Measurements from ENCODE around the gene EVA1B.
A peak's percentile ranks its signal among the peaks of the same experiment; 100 is the strongest.

The EVA1B gene

DNA sequence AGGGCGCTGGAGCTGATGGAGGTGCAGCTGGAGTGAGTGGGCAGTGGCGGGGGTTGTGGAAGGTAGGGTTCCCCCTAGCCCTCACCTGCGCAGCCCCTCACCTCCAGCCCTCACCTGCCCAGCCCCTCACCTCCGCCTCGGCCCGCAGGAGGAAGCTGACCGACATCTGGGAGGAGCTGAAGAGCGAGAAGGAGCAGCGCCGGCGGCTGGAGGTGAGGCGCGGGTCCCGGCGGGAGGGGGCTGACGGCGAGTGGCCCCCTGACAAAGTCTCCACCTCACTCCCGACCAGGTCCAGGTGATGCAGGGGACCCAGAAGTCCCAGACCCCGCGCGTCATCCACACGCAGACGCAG is 2.7 kb downstream of the EVA1B start:
- DNase-seq (ENCODE audit: low read depth in 1 of 2, low spot score in 1 of 2), result no peak

DNA sequence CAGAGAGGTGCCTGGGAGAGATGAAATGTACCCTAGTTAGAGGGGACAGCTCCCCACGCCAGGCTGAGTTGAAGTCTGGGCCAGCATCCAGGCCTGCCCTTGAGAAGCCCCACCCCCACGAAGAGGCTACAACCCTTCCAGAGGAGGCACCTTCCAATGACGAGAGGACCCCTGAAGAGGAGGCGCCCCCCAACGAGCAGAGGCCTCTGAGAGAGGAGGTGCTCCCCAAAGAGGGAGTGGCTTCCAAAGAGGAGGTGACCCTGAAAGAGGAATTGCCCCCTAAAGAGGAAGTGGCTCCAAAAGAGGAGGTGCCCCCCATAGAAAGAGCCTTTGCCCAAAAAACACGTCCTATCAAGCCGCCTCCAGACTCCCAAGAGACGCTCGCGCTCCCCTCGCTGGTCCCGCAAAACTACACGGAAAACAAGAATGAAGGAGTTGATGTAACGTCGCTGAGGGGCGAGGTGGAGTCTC is 3.1 kb downstream of the EVA1B start:
- DNase-seq (ENCODE audit: low read depth in 1 of 2, low spot score in 1 of 2), result no peak

DNA sequence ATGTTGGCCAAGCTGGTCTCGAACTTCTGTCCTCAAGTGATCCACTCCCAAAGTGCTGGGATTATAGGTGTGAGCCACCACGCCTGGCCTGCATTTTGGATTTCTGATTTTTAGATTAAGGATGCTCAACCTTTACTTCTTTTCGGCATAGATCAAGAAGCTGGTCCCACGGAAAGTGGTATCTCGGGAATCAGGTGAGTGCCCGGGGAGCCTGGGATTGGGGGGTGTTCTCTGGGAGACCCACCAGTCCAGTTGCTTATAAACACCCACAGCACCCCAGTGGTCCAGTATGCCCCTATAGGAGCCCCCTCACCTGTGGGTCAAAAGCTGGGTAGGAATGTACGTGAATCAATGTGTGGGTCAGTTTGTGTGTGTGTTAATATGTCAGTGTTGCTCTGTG is 14.0 kb downstream of the EVA1B start:
- no peak for DNase-seq (ENCODE audit: low read depth in 1 of 2, low spot score in 1 of 2)

DNA sequence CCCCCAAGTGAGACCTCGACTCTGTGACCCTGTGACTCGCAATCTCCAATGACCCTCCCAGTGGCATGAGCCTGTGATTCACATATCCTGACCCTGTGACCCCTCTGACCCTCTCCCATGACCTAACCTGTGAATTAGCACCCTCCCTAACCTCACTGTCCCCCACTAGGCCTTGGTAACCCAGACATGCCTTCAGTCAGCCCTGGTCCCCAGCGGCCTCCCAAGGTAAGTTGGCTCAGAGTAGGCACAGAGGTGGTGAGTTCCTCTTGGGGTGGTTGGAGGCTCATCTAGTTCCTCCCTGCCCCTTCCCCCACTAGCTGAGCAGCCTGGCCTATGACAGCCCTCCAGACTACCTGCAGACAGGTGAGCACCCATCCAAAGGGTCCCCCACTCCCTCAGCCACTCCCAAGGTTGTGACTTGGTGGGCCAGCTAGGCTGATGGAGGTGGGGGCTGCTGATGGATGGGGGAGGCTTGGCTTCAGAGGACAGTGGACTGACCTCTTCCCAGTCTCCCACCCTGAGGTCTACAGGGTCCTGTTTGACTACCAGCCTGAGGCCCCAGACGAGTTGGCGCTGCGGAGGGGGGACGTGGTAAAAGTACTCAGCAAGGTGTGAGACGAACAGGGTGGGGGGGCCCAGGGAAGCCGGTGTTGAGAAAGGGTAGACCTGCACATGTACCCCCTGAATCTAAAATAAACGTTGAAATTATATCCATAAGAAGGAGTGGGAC is 15.7 kb downstream of the EVA1B start:
- DNase-seq (ENCODE audit: low read depth in 1 of 2, low spot score in 1 of 2), result no peak

DNA sequence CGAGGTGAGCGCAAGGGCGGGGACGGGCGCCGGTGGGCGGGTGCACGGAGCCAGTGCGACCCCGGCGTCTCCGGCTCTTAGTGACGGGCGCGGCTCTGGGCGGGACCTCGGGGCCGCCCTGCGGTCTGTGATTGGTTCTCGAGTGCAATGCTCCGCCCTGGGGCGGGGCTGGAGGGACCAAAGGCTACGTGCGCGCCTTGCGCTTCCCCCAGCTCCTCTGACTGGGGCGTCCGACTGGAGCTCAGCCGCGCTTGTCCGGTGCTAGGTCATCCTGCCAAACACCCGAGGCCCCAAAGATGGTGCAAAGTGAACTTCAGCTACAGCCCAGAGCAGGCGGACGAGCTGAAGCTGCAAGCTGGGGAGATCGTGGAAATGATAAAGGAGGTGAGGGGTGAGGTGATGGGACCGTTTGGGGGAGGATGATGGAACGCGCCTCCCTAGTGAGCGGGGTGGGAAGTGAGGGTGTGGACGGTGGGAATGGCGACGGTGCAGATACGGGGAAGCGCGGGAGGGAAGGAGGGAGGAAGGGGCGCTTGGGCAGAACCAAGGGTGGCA is 16.5 kb downstream of the EVA1B start:
- peak; percentile 80 to 86 for DNase-seq (ENCODE audit: low read depth in 1 of 2, low spot score in 1 of 2)

DNA sequence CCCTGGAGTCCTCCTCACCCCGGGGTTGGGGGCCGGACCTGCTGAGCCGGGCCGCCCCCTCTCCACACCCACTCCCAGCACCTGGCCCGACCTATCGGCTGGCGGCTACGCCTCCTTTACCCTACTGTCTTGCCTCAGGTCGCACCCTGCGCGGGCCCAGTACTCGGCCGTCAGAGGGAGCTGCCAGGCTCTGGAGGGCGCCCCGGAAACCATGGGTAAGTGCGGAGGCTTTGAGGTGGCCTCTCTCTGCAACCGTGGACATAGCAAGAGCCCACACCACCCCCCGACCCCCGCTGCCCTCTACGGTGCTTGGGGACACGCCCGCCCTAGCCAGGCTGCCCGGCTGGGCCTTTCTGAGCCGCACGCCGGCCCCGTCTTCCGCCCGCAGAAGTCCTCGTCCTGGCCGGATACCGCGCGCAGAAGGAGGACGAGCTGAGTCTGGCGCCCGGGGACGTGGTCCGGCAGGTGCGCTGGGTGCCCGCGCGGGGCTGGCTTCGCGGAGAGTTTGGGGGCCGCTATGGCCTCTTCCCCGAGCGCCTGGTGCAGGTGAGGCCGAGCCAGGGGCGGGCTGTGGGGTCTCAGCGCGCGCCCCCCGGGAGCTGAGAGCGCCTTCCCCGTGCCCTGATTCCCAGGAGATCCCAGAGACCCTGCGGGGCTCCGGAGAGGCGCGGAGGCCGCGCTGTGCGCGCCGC is 17.1 kb downstream of the EVA1B start, which contains the start of gene SH3D21:
SH3D21 (plus strand) TSS at position 159 of the 692 bp plus-strand sequence; CDS start at position 212, 53 bp downstream.
- no peak for DNase-seq (ENCODE audit: low read depth in 1 of 2, low spot score in 1 of 2)

DNA sequence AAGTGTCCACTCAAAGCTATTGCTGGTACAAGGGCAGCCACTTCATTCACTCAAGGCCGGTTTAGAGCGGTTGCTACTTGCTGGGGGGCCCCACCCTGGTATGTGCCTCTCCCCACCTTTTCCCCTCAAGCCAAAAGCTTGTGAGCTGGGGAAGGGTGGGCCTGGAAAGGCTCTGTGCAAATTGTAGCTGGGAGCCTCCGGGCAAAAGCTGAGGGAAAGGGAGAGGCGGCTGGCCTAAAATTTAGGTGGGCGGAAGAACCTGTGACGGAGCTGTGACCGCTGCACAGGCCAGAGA is 17.6 kb downstream of the EVA1B start:
- no peak for DNase-seq (ENCODE audit: low read depth in 1 of 2, low spot score in 1 of 2)

DNA sequence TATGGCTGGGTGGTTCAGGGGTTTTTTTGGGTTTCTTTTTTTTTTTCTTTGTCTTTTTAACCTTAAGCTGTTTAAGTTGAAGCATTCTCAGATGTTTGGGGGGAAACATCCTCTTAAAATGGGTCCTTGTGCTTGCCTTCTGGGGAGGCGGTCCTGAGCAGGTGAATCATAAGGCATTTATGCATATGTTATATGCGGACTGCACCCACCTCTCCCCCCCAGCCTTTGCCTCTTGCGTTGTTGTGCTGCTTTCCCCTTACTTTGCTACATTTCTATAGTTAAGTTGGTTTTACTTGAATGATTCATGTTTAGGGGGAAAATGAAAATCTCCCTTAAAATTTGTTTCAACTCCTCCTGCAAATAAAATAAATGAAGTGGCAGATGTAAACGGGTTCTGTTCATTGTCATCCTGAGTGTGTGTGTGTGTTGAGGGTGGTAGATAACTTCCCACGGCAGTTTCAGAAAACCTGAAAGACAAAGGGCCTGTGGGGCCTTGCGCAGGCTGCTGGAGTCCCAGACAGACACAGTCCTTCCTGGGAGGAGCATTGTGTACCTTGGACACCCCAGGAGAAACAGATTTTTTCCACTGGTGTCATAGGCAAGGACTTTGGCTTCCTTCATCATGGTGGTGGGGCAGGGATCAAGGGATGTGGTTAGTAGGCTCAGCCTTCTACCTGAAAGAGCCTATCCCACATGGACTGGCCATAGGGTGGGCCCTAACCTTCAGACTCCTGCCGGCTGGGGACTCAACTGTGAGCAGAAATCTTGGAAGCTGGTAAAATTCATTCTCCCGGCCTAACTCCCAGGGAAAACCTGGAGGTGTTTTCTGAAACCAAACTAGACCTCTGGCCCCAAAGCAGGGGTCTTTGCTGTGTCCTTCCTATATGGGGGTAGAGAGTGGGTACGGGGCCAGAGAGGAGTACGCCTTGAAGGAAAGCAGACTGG is 18.2 kb downstream of the EVA1B start:
- no peak for DNase-seq (ENCODE audit: low read depth in 1 of 2, low spot score in 1 of 2)

DNA sequence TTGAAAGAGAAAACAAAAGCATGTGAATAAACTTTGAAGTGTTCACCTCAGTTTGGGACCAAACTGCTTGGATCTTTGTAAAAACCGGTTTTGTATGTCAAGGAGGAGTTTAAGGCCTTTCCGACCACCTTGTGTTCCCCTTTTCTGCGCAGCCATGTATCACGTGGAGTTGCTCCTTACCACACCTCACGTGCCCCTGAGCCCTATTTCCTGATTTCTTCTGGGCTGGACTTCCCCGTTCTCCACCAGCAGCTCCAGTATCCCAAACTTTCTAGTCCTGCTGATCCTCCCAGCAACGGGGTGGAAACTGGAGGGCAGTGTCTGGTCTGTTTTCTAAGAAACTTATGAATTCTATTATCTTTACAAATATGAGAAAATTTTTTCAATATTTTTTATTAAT is 18.9 kb downstream of the EVA1B start:
- DNase-seq (ENCODE audit: low read depth in 1 of 2, low spot score in 1 of 2), result no peak

DNA sequence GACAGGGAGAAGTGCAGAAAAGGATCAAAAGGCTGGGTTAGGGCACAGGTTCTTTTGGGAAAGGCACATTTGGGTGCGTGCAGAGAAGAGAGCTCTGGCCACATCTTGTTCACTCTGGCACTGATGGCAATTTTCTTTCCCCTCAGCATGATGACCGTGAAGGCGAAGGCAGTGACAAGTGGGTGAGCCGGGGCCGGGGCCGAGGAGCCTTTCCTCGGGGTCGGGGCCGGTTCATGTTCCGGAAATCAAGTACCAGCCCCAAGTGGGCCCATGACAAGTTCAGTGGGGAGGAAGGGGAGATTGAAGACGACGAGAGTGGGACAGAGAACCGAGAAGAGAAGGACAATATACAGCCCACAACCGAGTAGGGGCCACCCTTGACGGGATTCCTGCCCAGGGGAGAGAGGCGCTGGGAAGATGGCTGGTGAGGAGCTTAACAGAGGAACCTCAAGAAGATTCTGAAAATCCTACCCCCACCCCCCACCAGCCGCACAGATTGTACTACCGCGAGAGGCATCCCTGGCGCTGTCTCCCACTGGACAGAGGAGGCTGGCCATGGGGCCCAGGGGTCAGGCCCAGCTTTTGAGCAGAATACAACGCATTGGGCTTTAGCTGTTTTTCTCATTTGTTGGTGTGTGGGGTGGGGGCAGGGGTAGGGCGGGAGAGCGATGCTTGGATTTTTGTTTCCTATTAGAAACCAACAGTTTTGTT is 19.6 kb downstream of the EVA1B start:
- DNase-seq (ENCODE audit: low read depth in 1 of 2, low spot score in 1 of 2), result no peak

DNA sequence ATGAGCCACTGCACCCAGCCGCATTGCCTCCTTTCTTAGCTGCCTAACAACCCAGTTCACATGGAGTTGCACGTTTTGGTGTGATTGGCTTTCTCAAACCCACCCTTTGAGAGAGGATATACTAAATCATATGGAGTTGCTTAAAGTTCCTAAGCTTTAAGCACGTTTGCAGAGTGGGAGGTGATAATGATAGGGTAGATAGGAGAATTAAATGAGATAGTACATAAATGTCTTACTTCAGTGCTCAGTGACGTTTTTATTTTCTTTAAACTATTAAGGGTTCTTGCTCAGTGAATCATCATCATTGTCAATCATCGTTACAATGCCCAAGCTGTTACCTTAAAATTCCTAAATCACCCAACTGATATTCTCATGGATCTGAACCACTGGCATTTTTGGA is 20.2 kb downstream of the EVA1B start:
- DNase-seq (ENCODE audit: low read depth in 1 of 2, low spot score in 1 of 2), result no peak

DNA sequence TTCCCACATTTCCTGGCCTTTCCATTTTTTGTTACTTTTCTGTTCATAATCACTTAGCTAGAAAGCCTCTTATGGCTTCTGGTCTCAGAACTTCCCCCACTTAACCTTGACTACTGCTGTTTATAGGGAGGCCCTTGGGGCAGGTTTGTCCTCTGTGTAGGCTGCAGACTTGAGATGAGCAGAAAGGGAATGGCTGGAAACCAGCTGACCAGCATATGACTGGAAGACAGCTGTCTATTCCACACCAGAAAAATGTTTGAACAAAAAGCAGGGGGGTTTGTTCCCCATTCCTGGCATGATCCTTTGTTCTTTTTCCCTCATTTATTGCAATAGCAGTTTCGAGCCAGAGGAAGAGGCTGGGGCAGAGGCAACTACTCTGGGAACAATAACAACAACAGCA is 22.2 kb downstream of the EVA1B start:
- DNase-seq (ENCODE audit: low read depth in 1 of 2, low spot score in 1 of 2), result no peak

DNA sequence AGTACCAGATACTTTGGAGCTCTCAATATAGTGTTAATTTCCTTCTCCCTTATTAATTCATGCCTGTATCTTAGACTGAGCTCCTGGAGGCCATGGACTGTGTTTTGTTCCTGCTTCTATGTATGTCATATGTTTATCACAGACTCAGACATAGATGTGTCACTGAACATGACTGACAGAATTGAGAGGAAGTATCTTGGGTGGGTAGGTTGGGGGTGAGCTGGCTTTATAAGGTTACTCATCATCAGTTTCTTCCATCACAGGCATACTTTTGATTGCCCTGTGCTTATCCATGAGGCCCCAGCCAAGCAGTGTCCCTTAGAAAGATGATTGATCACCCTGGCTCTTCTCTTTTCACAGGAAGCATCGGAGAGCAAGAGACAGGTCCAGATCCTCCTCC is 22.9 kb downstream of the EVA1B start:
- DNase-seq (ENCODE audit: low read depth in 1 of 2, low spot score in 1 of 2), result no peak

DNA sequence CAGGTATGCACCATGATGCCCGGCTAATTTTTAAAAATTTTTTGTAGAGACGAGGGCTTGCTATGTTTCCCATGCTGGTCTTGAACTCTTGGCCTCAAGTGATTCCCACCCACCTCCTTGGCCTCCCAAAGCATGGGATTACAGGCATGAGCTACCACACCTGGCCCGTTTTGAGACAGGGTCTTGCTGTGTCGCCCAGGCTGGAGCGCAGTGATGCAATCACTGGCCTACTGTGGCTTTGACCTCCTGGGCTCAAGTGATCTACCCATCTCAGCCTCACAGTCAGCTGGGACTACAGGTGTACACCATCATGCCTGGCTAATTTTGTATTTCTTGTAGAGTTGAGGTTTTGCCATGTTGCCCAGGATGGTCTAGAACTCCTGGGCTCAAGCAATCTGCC is 24.8 kb downstream of the EVA1B start:
- DNase-seq (ENCODE audit: low read depth in 1 of 2, low spot score in 1 of 2), result no peak

DNA sequence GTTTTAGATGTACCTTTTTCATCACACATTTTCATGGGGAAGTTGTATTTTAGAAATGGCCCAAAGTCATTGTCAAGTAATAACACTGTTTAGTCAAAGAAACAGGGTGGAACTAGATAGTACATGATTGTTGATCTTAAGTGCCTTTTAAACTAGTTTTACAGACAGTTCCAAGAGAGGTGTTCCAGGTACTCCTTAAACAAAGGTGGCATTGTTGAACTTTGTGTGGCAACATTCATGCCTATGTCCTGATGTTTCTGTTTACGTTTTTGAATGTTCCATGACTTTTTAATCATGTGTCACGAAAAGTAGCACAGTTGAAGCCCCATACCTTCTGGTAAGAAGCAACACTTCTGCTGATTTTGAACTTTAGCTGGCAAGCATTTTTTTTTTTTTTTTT is 26.4 kb downstream of the EVA1B start:
- DNase-seq (ENCODE audit: low read depth in 1 of 2, low spot score in 1 of 2), result no peak

DNA sequence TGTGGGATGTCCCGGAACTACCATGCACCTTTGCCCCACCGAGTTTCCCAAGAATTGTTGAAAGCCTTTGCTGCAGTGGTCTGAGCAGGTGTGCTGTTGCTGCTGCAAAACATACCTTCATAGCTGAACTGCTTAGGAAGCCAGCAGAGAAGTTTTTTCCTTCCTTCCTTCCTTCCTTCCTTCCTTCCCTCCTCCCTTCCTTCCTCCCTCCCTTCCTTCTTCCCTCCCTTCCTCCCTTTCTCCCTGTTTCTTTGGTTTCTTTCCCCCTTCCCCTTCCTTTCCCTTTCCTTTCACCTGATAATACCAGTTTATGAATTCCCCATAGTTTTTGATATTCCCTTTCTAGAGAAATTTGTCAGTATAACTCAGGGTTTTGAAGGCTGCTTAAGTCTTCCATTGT is 28.1 kb downstream of the EVA1B start:
- no peak for DNase-seq (ENCODE audit: low read depth in 1 of 2, low spot score in 1 of 2)

DNA sequence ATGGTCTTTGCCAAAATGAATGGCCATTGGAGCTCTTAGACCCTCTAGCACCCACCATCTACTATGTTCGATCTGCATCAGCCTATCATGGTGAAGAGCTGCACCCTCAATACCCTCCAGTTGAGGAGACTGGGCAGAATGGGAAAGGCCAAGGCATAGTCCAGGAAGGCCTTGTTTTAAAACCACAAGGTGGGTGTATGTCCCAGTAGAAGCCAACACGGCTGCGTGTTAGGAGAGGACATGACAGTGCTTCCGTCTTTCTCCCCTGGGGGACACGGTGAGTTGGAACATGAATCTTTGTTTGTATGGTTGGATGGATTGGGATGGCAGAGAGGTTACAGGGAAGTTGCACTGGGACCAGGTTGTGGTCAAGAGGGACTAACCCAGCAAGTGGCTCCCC is 35.9 kb downstream of the EVA1B start:
- DNase-seq (ENCODE audit: low read depth in 1 of 2, low spot score in 1 of 2), result no peak

DNA sequence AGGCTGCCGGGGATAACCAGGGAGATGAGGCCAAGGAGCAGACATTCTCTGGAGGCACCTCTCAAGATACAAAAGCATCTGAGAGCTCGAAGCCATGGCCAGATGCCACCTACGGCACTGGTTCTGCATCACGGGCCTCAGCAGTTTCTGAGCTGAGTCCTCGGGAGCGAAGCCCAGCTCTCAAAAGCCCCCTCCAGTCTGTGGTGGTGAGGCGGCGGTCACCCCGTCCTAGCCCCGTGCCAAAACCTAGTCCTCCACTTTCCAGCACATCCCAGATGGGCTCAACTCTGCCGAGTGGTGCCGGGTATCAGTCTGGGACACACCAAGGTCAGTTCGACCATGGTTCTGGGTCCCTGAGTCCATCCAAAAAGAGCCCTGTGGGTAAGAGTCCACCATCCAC is 36.6 kb downstream of the EVA1B start:
- DNase-seq (ENCODE audit: low read depth in 1 of 2, low spot score in 1 of 2), result no peak

DNA sequence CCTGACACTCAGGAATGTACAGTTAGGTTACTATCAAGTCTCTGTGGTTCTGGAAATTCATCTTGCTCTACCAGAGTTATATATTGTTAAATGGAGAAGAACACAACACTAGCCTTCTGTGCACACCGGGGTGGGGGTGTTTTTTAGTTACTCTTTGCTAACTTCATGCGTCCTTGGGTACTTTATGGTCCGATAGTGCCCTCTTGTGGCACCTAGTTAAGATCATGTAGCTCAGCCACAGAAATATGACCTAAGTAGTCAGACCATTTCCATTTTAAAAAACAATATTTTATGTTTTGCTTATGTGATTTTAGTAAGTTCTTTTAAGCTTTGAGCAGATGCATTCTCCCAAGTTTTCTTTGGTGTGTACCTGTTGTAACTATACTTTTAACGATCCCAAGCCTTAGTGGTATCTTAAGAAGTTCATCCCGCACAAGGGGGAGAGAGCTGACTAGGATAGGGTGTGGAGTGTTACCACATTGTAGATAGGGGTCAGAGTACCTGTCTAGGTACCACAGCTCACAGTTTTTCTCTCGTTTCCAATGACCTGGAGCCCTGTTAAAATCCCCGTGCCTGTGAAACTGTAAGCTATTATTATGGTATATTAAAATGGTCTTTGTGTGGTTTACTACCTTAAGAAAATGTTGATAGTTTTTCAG is 37.9 kb downstream of the EVA1B start:
- DNase-seq (ENCODE audit: low read depth in 1 of 2, low spot score in 1 of 2), result no peak

DNA sequence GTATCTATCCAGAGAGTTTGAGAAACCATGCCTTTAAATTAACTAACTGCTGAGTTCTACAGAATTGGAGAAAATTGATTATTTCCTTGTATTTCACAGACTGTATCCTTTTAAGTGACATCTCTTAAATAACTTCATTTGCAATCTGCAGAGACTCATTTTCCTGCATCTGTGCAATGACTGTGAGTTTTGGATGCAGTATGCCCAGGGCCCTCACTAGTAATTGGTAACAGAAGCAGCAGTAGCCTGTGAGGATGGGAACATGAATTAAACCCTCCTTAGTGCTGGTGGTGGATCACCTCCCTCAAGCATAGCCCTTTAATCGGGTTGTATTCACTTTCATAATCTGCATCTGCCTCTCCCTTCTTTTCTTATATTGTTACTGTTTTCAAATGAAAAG is 38.9 kb downstream of the EVA1B start:
- DNase-seq (ENCODE audit: low read depth in 1 of 2, low spot score in 1 of 2), result no peak

DNA sequence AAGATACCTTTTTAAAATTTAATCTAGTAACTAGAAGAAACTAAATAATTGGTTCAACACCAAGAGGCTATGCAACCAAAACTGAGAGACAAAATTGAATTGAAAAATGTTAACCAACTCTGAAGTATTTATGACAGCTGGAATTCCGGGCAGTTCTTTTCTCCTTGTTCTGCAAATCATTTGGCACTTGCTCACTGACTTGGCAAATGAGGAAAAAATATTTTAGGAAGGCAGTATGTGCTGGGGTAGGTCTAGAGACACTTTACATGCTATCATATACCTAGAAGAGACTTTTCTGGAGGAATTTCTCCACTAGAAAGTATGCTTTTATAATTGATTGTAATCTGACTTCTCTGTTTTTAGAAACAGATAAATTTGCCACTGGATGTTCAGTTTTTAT is 39.4 kb downstream of the EVA1B start:
- DNase-seq (ENCODE audit: low read depth in 1 of 2, low spot score in 1 of 2), result no peak
